ENCODE results near the gene CDR2. TPM values are rescaled to one million over a fixed set of nuclear protein-coding genes. Genes with fewer than 3 reads are reported as not detected.

Gene CDR2
- total RNA-seq, 4 donors from 2014 or later = 20.1 to 26.8 (median 25.3) TPM

- peak in 1 of 3 donors; percentile 42 for TF ChIP-seq CTCF (IDR thresholded peaks at IDR 0.05)
- peak; percentile 48 for DNase-seq (ENCODE audit: low spot score)
- ATAC-seq (ENCODE audit: low FRiP score) = peak; percentile 63
These were observed 52.9 kb downstream of the CDR2 start for GRCh38 chr16:22321340-22322001.

GRCh38 chr16:22320572-22321339, 53.7 kb downstream of the CDR2 start:
- no peak for TF ChIP-seq CTCF (IDR thresholded peaks at IDR 0.05)
- ATAC-seq (ENCODE audit: low FRiP score) (no peak), DNase-seq (ENCODE audit: low spot score) (no peak)

GRCh38 chr16:22318690-22319358, 55.6 kb downstream of the CDR2 start:
- DNase-seq (ENCODE audit: low spot score) (no peak), ATAC-seq (ENCODE audit: low FRiP score) (no peak)
- TF ChIP-seq CTCF (IDR thresholded peaks at IDR 0.05) = no peak

GRCh38 chr16:22317625-22318024, 56.8 kb downstream of the CDR2 start:
- TF ChIP-seq CTCF (IDR thresholded peaks at IDR 0.05) = no peak
- no peak for DNase-seq (ENCODE audit: low spot score)
- no peak for ATAC-seq (ENCODE audit: low FRiP score)

GRCh38 chr16:22317001-22317530, 57.4 kb downstream of the CDR2 start:
- DNase-seq (ENCODE audit: low spot score) (no peak), ATAC-seq (ENCODE audit: low FRiP score) (no peak)
- TF ChIP-seq CTCF (IDR thresholded peaks at IDR 0.05) = no peak

GRCh38 chr16:22316411-22316811, 58.0 kb downstream of the CDR2 start:
- ATAC-seq (ENCODE audit: low FRiP score) (no peak), DNase-seq (ENCODE audit: low spot score) (no peak)
- TF ChIP-seq CTCF (IDR thresholded peaks at IDR 0.05) = no peak
